Keratinocyte (primary cell): ENCODE results near the gene NPC2. TPM values are rescaled to one million over a fixed set of nuclear protein-coding genes. Genes with fewer than 3 reads are reported as not detected.

ENCODE experiments used
- DNase-seq: peaks from one replicate; pipeline ENCODE4 v3.0.0-alpha.2; 2011; ENCODE audit warnings: low read depth, missing footprints, low spot score
- FAIRE-seq: peaks from 2 replicates; lab custom pipeline; 2011; peaks lifted over from hg19 to GRCh38; lab: Jason Lieb, UNC
- H2AFZ ChIP-seq: 2 replicates; pipeline ENCODE4 v1.6.0; 2012; ENCODE audit warnings: low read length, control low read depth, inconsistent platforms; ENCODE audit not compliant: control insufficient read depth
- H3K27ac ChIP-seq: 2 replicates; pipeline ENCODE4 v1.5.1; 2011; ENCODE audit warnings: low read length; ENCODE audit not compliant: control insufficient read depth, insufficient read depth
- H3K27me3 ChIP-seq: 3 replicates; pipeline ENCODE4 v1.6.0; 2011; ENCODE audit warnings: low read length; ENCODE audit not compliant: control insufficient read depth, insufficient read depth; ENCODE audit errors: extremely low read depth
- H3K36me3 ChIP-seq, 2 experiments: 2 replicates in 1 of 2; 3 replicates in 1 of 2; pipeline ENCODE4 v1.5.1; 2011; ENCODE audit warnings: low read length in 2 of 2, mild to moderate bottlenecking in 1 of 2; ENCODE audit not compliant: control insufficient read depth in 2 of 2, insufficient read depth in 2 of 2; ENCODE audit errors: extremely low read depth in 1 of 2
- H3K4me1 ChIP-seq: 3 replicates; pipeline ENCODE4 v1.5.1; 2011; ENCODE audit warnings: low read length; ENCODE audit not compliant: control insufficient read depth, insufficient read depth; ENCODE audit errors: extremely low read depth
- H3K4me2 ChIP-seq: 3 replicates; pipeline ENCODE4 v1.6.0; 2011; ENCODE audit warnings: low read depth, low read length; ENCODE audit not compliant: control insufficient read depth, insufficient read depth; ENCODE audit errors: extremely low read depth
- H3K4me3 ChIP-seq, 3 experiments: fragments of 200-600 bp in 1 of 3; sonication (generic) in 1 of 3; 2 replicates in 2 of 3; 3 replicates in 1 of 3; pipeline ENCODE4 v1.5.1; 2011 to 2016; ENCODE audit warnings: low read length in 3 of 3, mild to moderate bottlenecking in 3 of 3, control low read depth in 2 of 3, inconsistent platforms in 1 of 3, low read depth in 1 of 3, mixed read lengths in 1 of 3, mixed run types in 1 of 3, moderate library complexity in 1 of 3; ENCODE audit not compliant: control insufficient read depth in 2 of 3, insufficient read depth in 2 of 3; ENCODE audit errors: extremely low read depth in 1 of 3
- H3K79me2 ChIP-seq: 2 replicates; pipeline ENCODE4 v1.6.0; 2012; ENCODE audit warnings: low read length; ENCODE audit not compliant: control insufficient read depth, insufficient read depth
- H3K9ac ChIP-seq: 3 replicates; pipeline ENCODE4 v1.6.0; 2011; ENCODE audit warnings: low read length; ENCODE audit not compliant: control insufficient read depth, insufficient read depth; ENCODE audit errors: extremely low read depth
- H3K9me1 ChIP-seq: 3 replicates; pipeline ENCODE4 v1.6.0; 2011; ENCODE audit warnings: low read length; ENCODE audit not compliant: control insufficient read depth, insufficient read depth; ENCODE audit errors: extremely low read depth
- H3K9me3 ChIP-seq: 2 replicates; pipeline ENCODE4 v1.5.1; 2012; ENCODE audit warnings: low read depth, low read length; ENCODE audit not compliant: control insufficient read depth
- H4K20me1 ChIP-seq: 3 replicates; pipeline ENCODE4 v1.6.0; 2011; ENCODE audit warnings: low read length; ENCODE audit not compliant: control insufficient read depth, insufficient read depth; ENCODE audit errors: extremely low read depth
- EZH2 ChIP-seq: IDR thresholded peaks from one replicate; pipeline ENCODE4 v1.6.1; 2012; ENCODE audit warnings: inconsistent platforms, mild to moderate bottlenecking, low read length, moderate library complexity
- dilution Hi-C: fragments of 300-500 bp; cut with MboI; formaldehyde crosslinking; loops from one replicate; pipeline ENCODE4 v1.7.0; 2020; ENCODE audit warnings: low sequenced_read_pairs; ENCODE audit not compliant: extremely low pct_ligation_motif_present
- polyA plus RNA-seq, 5 experiments: library from polyadenylated mRNA; depleted of rRNA in 3 of 5; stranded (reverse) in 3 of 5; stranded (forward) in 1 of 5; unstranded in 1 of 5; fragments of >200 nt; gene quantifications; 1 replicate in 1 of 5; 2 replicates in 3 of 5; 3 replicates in 1 of 5; pipeline versions ENCODE4 v1.2.1 to v1.2.3, GENCODE V29; 2011 to 2012; ENCODE audit warnings: missing spikeins in 2 of 5, low read depth in 1 of 5, low replicate concordance in 1 of 5
- TF ChIP-seq, protein P1 (sequence below), 3 experiments: IDR thresholded peaks in 1 of 3; conservative IDR thresholded peaks in 1 of 3; optimal IDR thresholded peaks in 1 of 3; 2 replicates in 2 of 3; 3 replicates in 1 of 3; pipeline versions ENCODE3 to v1.5.1; 2011; ENCODE audit warnings: low read length in 3 of 3, mild to moderate bottlenecking in 3 of 3, moderate library complexity in 2 of 3, control low read depth in 1 of 3, inconsistent platforms in 1 of 3; ENCODE audit not compliant: insufficient read depth in 2 of 3; ENCODE audit errors: extremely low read depth in 1 of 3

NPC2 gene
- polyA plus RNA-seq, 1 donor (not counting 4 experiments of a cell fraction or from before 2014, with no cell fraction given) = 221 TPM

DNA sequence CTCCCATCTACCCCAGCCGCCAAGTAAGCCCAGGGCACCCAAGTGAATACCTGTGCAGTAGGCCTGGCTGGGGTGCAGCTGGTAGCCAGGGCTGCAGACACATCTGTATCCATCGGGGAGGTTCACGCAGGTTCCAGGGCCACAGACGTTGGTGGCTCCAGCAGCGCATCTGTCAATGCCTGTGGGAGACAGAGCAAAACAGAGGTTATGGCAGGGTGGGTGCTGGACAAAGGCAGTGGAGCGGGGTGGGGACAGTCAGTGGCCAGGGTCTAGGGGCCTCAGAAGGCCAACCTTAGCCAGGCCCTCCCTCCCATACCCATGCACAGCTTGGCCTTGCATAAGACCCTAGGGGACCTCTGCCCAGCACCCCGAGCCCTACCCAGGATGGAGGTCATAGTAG is 29.6 kb upstream of the NPC2 start:
- DNase-seq (no peak), FAIRE-seq (no peak)
- Histone ChIP-seq H3K9me3 (no peaks in the 10 kb centered on the region), H3K4me3 (no peak overlapping the region), H3K36me3 (peaks cover 34 to 37% of the 10 kb centered on the region in 2 experiments), H3K4me1 (peaks cover 15% of the 10 kb centered on the region), H3K9ac (no peak overlapping the region), H3K27me3 (no peaks in the 10 kb centered on the region), H3K4me2 (no peak overlapping the region), H4K20me1 (no peaks in the 10 kb centered on the region), H2AFZ (no peak overlapping the region), H3K27ac (no peak overlapping the region), H3K9me1 (no peaks in the 10 kb centered on the region), H3K79me2 (no peaks in the 10 kb centered on the region)
- dilution Hi-C loops = no loop called here
- TF ChIP-seq, protein P1, sequence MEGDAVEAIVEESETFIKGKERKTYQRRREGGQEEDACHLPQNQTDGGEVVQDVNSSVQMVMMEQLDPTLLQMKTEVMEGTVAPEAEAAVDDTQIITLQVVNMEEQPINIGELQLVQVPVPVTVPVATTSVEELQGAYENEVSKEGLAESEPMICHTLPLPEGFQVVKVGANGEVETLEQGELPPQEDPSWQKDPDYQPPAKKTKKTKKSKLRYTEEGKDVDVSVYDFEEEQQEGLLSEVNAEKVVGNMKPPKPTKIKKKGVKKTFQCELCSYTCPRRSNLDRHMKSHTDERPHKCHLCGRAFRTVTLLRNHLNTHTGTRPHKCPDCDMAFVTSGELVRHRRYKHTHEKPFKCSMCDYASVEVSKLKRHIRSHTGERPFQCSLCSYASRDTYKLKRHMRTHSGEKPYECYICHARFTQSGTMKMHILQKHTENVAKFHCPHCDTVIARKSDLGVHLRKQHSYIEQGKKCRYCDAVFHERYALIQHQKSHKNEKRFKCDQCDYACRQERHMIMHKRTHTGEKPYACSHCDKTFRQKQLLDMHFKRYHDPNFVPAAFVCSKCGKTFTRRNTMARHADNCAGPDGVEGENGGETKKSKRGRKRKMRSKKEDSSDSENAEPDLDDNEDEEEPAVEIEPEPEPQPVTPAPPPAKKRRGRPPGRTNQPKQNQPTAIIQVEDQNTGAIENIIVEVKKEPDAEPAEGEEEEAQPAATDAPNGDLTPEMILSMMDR (optimal IDR thresholded peaks at IDR 0.05 in 1 of 3, IDR thresholded peaks at IDR 0.05 in 1 of 3, conservative IDR thresholded peaks at IDR 0.05 in 1 of 3; ENCODE audit: extremely low read depth in 1 of 3, insufficient read depth in 2 of 3, low read length in 3 of 3) = no peak
- no peak for TF ChIP-seq EZH2

DNA sequence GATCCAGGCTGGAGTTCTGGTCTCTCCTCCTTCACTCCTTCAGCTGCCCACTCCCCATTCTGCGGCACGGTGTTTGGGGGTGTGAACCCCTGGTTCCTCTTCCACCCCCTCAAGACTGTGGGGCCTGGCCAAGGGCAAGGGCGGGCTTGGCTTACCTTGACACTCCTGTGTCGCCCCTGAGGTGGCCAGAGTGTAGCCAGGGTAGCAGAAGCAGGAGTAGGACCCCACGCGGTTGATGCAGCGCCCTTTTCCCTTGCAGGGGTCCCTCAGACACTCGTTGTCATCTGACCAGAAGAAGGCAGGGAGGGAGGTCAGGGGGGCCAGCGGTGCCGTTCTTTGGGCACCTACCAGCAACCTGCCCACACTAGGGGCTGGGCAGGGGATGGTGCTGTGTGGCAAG is 28.7 kb upstream of the NPC2 start:
- peaks cover 34 to 35% of the 10 kb centered on the region in 2 experiments for H3K36me3 ChIP-seq
- dilution Hi-C loops = no loop called here
- no peaks in the 10 kb centered on the region for H4K20me1 ChIP-seq
- H3K79me2 ChIP-seq = no peaks in the 10 kb centered on the region
- H3K4me1 ChIP-seq = peaks cover 25% of the 10 kb centered on the region
- TF ChIP-seq, protein P1 (optimal IDR thresholded peaks at IDR 0.05 in 1 of 3, IDR thresholded peaks at IDR 0.05 in 1 of 3, conservative IDR thresholded peaks at IDR 0.05 in 1 of 3; ENCODE audit: extremely low read depth in 1 of 3, insufficient read depth in 2 of 3, low read length in 3 of 3) = no peak
- no peak for TF ChIP-seq EZH2
- H3K27me3 ChIP-seq = no peaks in the 10 kb centered on the region
- H3K4me3 ChIP-seq = no peak overlapping the region
- no peak for FAIRE-seq
- no peak overlapping the region for H3K27ac ChIP-seq
- DNase-seq = no peak
- H3K9ac ChIP-seq = no peak overlapping the region
- H3K9me3 ChIP-seq = no peaks in the 10 kb centered on the region
- H2AFZ ChIP-seq = no peak overlapping the region
- H3K4me2 ChIP-seq = no peak overlapping the region
- H3K9me1 ChIP-seq = no peaks in the 10 kb centered on the region
